HG02763 (cell line): ENCODE results near the gene TTC28.

Source experiments
- ATAC-seq: cut with Tn5 transposase; IDR thresholded peaks from one replicate; pipeline ENCODE4 v1.9.1; 2021; ENCODE audit warnings: mild to moderate bottlenecking, moderate library complexity; ENCODE audit not compliant: unreplicated experiment

The TTC28 gene

DNA sequence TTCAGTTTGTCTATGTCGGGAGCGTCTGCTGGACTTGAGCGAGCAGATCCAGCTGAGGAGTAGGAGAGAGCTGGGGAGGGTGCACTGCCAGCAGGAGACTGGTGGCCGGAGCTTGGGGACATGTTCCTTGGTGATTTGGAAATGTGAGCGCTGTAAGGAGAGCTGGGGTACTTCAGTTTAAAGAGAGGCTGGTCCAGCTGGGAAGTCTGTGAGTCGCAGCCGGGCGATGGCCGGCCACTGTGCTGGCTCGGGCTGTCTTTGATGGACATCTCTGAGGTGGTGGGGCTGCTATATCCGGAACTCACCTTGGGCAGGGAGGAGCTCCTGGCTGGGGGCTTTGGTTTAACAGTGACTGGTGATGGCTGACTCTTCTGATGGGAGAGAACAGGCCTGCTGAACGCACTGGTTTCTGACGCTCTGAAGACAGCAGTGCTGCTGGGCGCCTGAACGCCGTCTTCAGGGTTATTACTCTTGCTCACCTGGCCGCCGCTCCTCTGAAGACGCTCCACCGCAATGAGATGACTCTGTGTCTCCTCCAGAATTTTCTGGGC, 696.9 kb downstream of the TTC28 start:
- no peak for ATAC-seq

DNA sequence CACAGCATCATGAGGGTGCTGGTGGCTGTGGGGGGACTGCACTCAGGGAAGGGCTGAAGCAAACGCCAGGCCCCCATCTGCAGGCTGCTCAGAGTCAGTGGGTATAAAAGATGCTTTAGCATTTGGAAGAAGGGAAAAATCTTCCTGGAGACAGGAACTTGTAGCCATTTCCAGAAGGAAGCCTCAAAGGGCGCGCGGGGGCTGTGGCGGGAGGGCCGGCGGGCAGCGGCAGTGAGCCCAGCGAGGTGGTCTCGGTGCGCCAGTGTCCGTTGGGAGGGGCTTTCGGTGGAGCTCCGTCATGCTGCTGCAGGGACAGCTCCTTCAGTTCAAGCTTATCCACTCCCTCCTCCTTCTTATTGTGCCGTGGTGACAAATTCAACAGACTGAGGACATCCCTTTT, 697.5 kb downstream of the TTC28 start:
- no peak for ATAC-seq

GRCh38 chr22:27980424-27981148, 699.1 kb downstream of the TTC28 start:
- ATAC-seq: no peak

- ATAC-seq: no peak
Observed at GRCh38 chr22:27978802-27979201, 700.8 kb downstream of the TTC28 start.

DNA sequence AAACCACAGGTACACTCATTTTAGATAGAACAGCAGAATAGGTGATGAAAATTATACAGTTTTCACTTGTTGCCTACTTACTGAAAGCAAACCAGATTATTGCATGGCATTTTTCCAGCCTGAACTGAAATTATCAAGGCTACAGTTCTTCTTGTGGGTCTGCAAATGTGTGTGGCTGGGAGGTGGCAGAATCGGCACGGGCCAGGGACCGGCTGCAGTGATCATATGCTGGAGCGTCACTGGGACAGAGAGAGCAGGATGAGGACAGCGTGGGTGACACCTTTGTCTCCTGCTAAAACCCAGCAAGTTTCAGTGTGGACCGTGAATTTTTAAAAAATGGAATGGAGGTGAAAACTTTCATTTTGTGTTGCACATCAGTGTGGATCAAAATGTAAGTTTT, 701.3 kb downstream of the TTC28 start:
- no peak for ATAC-seq

GRCh38 chr22:27976586-27976985, 703.1 kb downstream of the TTC28 start:
- ATAC-seq: no peak

DNA sequence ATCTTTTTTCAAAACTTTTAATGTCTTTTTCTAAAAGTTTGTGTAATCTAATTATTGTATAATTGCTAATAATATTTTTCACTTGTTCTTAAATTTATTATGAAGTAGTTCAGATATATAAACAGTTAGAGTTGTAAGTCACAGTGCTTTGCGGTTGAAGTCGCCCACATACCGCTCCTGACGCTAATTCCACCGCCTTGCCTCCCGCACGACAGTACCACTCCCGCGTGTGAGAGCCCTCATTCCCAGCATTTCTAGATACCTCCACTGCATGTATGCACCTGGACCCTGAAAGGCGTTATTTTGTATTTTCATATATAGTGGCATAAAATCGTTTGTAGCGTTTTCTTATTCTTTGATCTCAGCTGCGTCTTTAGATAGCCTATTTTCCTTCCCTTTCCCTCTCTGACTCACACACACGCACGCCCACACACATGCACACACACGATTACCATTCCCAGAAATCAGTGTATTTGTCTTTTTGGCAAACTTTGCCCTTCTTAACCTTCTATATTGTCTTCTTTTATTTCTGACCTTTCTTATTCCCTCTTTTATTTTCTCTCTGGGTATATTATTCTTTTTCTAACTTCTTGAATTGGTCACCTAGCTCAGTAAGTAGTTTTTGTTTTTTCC, 704.1 kb downstream of the TTC28 start:
- no peak for ATAC-seq

- ATAC-seq: no peak
Observed at GRCh38 chr22:27973846-27974245, 705.8 kb downstream of the TTC28 start.

DNA sequence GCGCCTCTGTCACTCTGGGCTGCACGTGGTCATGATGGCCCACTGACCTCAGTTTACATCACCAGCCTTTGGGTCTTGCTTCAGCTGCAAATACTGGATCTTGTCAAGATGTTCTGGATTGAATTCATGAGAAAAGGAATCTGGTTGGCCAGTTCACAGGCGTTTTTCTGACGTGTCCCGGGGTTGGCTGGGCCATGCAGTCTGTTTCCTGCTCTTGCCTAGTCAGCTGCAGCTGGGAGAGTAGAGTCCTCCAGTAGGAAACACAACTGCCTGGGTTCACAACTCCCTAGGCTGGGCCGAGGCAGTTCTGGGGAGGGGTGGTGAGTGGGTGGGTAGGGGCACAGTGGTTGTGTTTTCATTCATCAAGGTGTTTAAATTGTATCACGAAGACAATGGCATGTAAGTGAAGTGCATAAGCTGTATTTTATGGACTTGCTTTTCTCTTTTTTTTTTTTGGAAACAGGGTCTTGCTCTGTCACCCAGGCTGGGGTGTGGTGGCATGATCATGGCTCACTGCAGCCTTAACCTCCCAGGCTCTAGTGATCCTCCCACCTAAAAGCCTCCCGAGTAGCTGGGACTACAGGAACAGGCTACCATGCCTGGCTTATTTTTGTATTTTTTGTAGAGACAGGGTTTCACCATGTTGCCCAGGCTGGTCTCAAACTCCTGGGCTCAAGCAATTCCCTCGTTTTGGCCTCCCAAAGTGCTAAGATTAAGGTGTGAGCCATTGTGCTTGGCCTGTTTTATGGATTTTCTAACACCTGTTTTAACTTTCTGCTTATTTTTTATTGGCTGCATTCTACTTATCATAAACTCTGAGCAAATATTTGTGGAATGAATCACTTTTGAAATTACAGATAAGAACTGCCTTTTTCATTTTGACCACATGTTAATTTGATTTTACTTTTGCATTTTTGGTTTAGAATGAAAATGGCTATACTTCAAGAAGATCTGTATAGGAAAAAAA, 706.6 kb downstream of the TTC28 start:
- ATAC-seq: no peak

DNA sequence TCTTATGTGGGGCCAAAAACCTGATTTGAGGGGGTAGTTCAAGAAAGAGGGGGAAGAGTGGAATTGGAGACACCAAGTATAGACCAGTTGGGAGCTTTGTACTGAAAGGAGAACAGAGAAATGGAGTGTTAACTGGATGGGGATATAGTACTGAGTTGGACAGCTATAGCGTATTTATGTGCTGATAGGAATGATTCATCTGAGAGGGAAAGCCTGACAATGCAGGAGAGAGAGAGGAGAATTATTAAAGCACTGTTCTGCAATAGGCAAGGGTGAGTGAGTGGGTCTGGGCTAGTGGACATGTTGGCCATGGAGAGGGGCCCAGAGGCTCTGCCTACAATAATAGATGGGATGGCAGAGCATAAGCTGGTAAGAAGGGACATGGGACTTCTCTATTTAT, 707.7 kb downstream of the TTC28 start:
- ATAC-seq: no peak

- ATAC-seq: no peak
Observed at GRCh38 chr22:27970596-27971220, 708.9 kb downstream of the TTC28 start.

DNA sequence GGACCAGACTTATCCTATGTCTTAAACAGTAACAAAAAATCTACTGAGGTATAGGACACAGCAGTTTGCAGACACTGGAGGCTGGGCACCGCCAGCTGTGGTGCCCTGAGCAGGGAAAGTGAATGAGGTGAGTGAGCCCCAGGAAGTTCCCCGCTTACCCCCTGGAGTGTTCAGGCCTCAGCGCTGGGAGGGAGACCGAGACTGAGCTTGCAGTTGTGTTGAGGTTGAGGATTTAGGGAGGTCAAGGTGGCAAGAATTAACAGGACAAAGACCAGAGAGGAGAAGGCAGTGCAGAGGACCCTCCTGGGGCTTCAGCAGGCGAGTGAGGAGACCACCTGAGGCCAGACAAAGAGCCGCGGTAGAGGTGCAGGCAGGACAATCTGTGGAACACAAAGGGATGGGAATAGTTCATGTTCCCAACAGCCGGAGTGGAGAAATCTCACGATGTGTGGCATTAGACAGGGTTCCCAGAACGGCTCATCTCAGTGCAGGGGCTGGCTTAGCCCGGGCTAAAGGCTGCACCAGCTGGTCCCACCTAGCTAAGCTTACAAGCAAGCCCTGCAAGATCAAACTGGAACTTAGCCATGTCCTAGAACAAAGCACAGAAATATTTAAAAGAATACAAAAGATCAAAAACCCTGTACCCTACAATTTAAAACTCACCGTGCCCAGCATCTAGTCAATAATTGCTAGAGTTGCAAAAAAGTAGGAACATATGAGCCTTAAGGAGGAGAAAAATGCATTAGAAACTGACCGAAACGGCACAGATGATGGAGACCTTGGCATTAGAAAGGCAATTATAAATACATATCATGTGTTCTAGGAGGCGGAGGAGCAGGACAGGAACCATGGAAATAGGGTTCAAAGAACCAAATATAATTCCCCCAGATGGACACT, 713.2 kb downstream of the TTC28 start:
- ATAC-seq: no peak

DNA sequence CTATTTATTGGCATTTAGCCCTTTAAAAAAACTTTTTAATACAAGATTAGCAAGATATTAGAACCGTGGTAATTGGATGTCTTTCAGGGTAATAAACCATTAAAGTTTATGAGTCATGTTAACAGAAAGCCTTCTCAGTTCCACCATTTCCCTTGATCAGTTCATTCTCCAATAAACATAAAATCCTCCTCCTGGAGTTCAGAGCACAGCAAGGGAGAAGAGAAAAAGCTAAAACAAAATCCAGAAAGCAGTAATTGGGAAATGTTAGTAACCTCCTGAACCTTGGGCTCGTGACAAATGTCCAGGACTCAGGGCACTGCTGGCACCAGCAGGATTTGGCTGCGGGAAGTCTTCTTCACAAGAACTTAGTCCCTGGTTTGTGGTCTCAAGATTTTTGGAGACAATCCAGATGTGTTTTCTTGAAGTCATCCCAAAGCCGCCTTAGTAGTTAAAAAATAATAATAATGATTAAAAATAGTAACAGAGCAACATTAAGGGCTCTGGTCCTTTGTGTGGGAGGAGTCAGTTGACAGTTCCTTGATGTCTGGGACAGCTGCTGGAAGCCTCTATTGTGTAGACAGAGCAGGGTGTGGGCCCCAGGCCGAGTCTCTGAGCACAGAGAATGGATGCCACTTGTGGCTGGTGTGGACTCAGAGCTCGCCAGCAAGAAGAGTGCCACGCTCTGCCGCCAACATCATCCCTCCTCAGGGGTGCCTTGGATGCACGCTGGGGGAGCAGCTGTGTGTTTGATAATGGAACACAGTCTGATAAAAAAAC, 717.2 kb downstream of the TTC28 start:
- ATAC-seq: no peak

DNA sequence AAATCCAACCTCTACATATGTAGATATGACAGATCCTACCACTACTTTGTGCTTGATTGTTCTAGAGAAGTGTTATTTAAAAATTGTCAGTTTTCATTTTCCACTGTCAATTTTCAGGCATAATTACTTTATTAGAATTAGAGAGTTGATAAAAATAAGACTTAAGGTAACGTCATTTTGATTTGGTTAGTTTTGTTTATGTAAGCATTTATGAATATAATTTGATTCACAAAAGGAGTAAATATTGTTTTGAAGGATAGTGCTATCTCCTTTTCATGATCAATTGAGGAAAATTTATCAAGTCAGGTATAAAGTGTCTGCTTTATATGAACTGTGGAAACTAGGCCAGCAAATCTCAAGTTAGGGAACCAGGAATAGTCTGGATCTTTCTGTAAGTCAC, 718.0 kb downstream of the TTC28 start:
- no peak for ATAC-seq

DNA sequence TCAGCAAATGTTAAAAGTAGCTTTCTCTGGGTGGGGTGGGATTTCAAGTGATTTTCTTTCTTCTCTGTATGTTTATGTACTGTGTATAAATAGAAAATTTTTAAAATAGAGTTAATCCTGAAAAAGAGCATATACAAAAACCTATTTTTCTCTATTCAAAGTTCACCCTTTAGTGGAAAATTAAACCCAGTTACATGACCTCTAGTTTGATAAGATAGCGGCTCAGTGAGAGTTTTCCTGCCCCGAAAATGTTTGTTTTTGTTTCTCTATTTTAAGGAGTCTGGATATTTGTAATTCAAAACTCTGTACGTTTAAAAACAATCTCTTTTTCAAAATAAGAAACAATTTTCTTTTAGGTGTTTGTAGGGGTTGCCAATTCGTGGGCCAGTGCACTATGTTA, 718.5 kb downstream of the TTC28 start:
- ATAC-seq: no peak

GRCh38 chr22:27959335-27960090, 720.1 kb downstream of the TTC28 start:
- ATAC-seq: no peak

GRCh38 chr22:27952779-27953178, 726.9 kb downstream of the TTC28 start:
- ATAC-seq: no peak

GRCh38 chr22:27952091-27952490, 727.5 kb downstream of the TTC28 start:
- ATAC-seq: no peak
